Colonic mucosa (tissue), 4 donors: ENCODE results near the gene PRODH. TPM values are rescaled to one million over a fixed set of nuclear protein-coding genes. Genes with fewer than 3 reads are reported as not detected.
"Not testable (repeated sequence)": the region's sequence is repeated elsewhere in the genome, so short reads cannot be mapped to it uniquely, and the experiment has no call there.

Source experiments
- DNase-seq: peaks from one replicate; pipeline ENCODE4 v3.0.0-alpha.2; 2020
- H3K27ac ChIP-seq: fragments of 200-600 bp; one replicate; pipeline ENCODE4 v1.8.0; 2021
- H3K27me3 ChIP-seq: fragments of 200-600 bp; one replicate; pipeline ENCODE4 v1.8.0; 2021
- H3K36me3 ChIP-seq: fragments of 200-600 bp; one replicate; pipeline ENCODE4 v1.8.0; 2021
- H3K4me1 ChIP-seq: fragments of 200-600 bp; one replicate; pipeline ENCODE4 v1.8.0; 2021; ENCODE audit warnings: mild to moderate bottlenecking
- H3K4me3 ChIP-seq: fragments of 200-600 bp; one replicate; pipeline ENCODE4 v1.8.0; 2021
- H3K9ac ChIP-seq, 2 donors: one replicate each; pipeline ENCODE4 v1.7.0; 2013; ENCODE audit warnings: control low read depth in 2 of 2, low read depth in 2 of 2, low read length in 2 of 2
- H3K9me3 ChIP-seq: fragments of 200-600 bp; one replicate; pipeline ENCODE4 v1.8.0; 2021
- CTCF ChIP-seq: fragments of 200-600 bp; IDR thresholded peaks from one replicate; pipeline ENCODE4 v1.8.0; 2022; ENCODE audit warnings: antibody characterized with exemption, mild to moderate bottlenecking
- intact Hi-C: fragments of 100-400 bp; cut with DNase I; formaldehyde crosslinking; loops from one replicate; pipeline ENCODE4 v1.14.1; 2022
- total RNA-seq, 2 donors: library from RNA; stranded (reverse); fragmentation: NEBNext Ultra II Directional in 1 of 2; extraction: Animal tissue kit (Norgen Biotek cat#: 25700) in 1 of 2; gene quantifications; one replicate each; pipeline ENCODE4 v1.2.1, GENCODE V29; 2021
- donor health status: healthy.
- donor health status: DM: no; HTN: no; CAD: no.
- donor health status: DM: no; HTN: no; CAD: no.

PRODH gene
- total RNA-seq, 2 donors from 2014 or later: 11.1 to 11.6 TPM

- no peak overlapping the region for H3K27ac ChIP-seq
- TF ChIP-seq CTCF: no peak
- no peaks in the 10 kb centered on the region for H3K9me3 ChIP-seq
- H3K9ac ChIP-seq: no peak overlapping the region
- intact Hi-C loops: no loop called here
- no peak overlapping the region for H3K4me3 ChIP-seq
- H3K4me1 ChIP-seq: no peaks in the 10 kb centered on the region
- no peak for DNase-seq
- no peaks in the 10 kb centered on the region for H3K36me3 ChIP-seq
- peaks cover 15% of the 10 kb centered on the region for H3K27me3 ChIP-seq
Measured at GRCh38 chr22:18974477-18975180, 38.5 kb upstream of the PRODH start.

DNA sequence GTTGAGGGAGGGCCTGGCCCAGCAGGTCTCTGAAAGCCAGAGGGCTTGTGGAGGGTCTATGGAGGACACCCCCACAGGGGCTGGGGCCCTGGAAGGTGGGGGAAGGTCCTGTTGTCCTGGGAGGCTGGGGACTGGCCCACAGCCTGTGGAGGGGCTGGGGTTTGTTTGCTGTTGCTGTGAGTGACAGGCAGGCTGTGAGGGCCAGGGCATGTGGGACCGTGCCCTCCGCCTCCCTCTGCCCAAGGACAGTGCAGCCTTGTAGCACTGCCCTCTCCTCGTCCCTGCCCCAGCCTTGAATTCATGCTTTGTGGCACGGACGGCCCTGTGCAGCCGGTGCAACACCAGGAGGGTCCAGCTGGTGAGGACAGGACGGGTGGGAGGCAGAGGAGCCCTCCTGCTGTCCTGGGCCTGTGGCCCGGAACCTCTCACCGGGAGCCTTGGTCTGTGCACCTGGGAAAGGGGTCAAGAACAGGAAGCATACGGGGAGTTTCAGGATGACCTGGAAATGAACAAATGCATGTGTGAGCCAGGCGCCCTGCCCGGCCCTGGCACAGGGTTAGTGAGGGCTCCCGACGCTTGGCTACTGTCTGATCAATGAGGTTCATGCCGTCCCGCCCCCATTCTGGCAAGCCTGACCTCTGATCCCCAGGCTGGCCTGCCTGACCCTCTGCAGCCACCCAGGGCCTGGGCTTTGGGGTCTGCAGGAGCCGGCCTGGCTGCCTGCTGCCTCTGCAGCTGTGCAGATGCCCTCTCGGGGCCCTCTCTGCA lies 37.4 kb upstream of the PRODH start:
- Histone ChIP-seq H3K9me3 (no peaks in the 10 kb centered on the region), H3K4me3 (no peak overlapping the region), H3K4me1 (no peaks in the 10 kb centered on the region), H3K27ac (no peak overlapping the region), H3K9ac (no peak overlapping the region), H3K27me3 (peaks cover 21% of the 10 kb centered on the region), H3K36me3 (no peaks in the 10 kb centered on the region)
- TF ChIP-seq CTCF: no peak
- intact Hi-C loops: no loop called here
- DNase-seq: no peak

GRCh38 chr22:18972591-18972990 lies 36.5 kb upstream of the PRODH start:
- H3K27me3 ChIP-seq: peaks cover 21% of the 10 kb centered on the region
- H3K9me3 ChIP-seq, H3K36me3 ChIP-seq, H3K4me3 ChIP-seq, DNase-seq, H3K9ac ChIP-seq, H3K27ac ChIP-seq, H3K4me1 ChIP-seq, intact Hi-C loops: not testable (repeated sequence)

DNA sequence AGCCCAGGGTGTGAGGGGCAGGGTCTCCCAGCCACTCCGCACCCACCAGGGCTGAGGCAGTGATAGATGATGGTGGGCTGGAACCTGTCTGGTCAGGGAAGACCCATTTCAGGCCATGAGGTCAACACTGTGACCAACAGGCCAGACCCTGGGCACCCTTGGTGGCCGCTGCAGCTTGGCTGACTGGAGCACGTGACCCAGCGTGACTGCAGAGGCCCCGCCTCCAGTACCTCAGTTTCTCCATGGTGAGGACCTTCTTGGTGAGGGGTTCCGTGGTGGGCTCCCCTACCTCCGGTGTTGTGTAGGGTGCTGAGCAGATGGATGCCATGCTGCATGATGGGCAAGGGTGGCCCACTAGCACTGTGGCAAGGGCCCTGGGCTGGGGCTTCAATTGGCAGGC lies 35.9 kb upstream of the PRODH start:
- H3K9ac ChIP-seq, H3K4me1 ChIP-seq, DNase-seq, intact Hi-C loops, H3K4me3 ChIP-seq, H3K36me3 ChIP-seq, H3K27ac ChIP-seq, H3K9me3 ChIP-seq: not testable (repeated sequence)
- H3K27me3 ChIP-seq: peaks cover 21% of the 10 kb centered on the region

- Histone ChIP-seq H3K9me3 (no peaks in the 10 kb centered on the region), H3K4me1 (no peaks in the 10 kb centered on the region), H3K36me3 (no peaks in the 10 kb centered on the region), H3K27me3 (peaks cover 21% of the 10 kb centered on the region), H3K27ac (no peak overlapping the region), H3K4me3 (no peak overlapping the region), H3K9ac (no peak overlapping the region)
- no peak for DNase-seq
- intact Hi-C loops: no loop called here
- TF ChIP-seq CTCF: no peak
Measured at GRCh38 chr22:18971321-18971751, 35.2 kb upstream of the PRODH start.

- Histone ChIP-seq H3K4me1 (no peaks in the 10 kb centered on the region), H3K9me3 (no peaks in the 10 kb centered on the region), H3K27ac (no peak overlapping the region), H3K9ac (no peak overlapping the region), H3K27me3 (peaks cover 21% of the 10 kb centered on the region), H3K4me3 (peak overlapping the region; percentile 30), H3K36me3 (no peaks in the 10 kb centered on the region)
- TF ChIP-seq CTCF: no peak
- intact Hi-C loops: no loop called here
- DNase-seq: no peak
Measured at GRCh38 chr22:18970948-18971315, 34.8 kb upstream of the PRODH start.
